Stomach (tissue), 9 donors: ENCODE results near the gene ELMO3. TPM values are rescaled to one million over a fixed set of nuclear protein-coding genes. Genes with fewer than 3 reads are reported as not detected.

ENCODE experiments used
- DNase-seq, 2 donors: peaks; one replicate each; pipeline versions ENCODE4 v3.0.0 to v3.0.0-alpha.2; 2013 to 2019
- H3K27ac ChIP-seq, 5 donors: fragments of 200-600 bp in 4 of 5; sonication (generic) in 4 of 5; one replicate each; pipeline ENCODE4 v1.5.1; 2013 to 2019; ENCODE audit warnings: mild to moderate bottlenecking in 1 of 5, moderate library complexity in 1 of 5
- H3K27me3 ChIP-seq, 3 donors: fragments of 200-600 bp; sonication (generic); one replicate each; pipeline ENCODE4 v1.5.1; 2017 to 2019; ENCODE audit warnings: mixed run types in 1 of 3
- H3K36me3 ChIP-seq, 4 donors: fragments of 200-600 bp; sonication (generic); 1 replicate in 3 of 4; 2 replicates in 1 of 4; pipeline ENCODE4 v1.5.1; 2016 to 2019
- H3K4me1 ChIP-seq, 4 donors: fragments of 200-600 bp; sonication (generic); one replicate each; pipeline ENCODE4 v1.5.1; 2016 to 2019
- H3K4me3 ChIP-seq, 4 donors: fragments of 200-600 bp; sonication (generic) in 3 of 4; one replicate each; pipeline ENCODE4 v1.5.1; 2016 to 2019; ENCODE audit warnings: mild to moderate bottlenecking in 1 of 4
- H3K9me3 ChIP-seq, 4 donors: fragments of 200-600 bp; sonication (generic); one replicate each; pipeline ENCODE4 v1.5.1; 2016 to 2019
- EP300 ChIP-seq: sonication (generic); formaldehyde crosslinking; IDR thresholded peaks from one replicate; pipeline ENCODE4 v1.6.1; 2017; ENCODE audit warnings: antibody characterized with exemption
- POLR2A ChIP-seq, 4 donors: fragments of 450-650 bp; IDR thresholded peaks; one replicate each; pipeline ENCODE4 v1.6.1; 2016; ENCODE audit warnings: antibody characterized with exemption in 4 of 4, control low read depth in 2 of 4, mild to moderate bottlenecking in 1 of 4, moderate library complexity in 1 of 4
- POLR2AphosphoS5 ChIP-seq, 3 donors: sonication (generic); formaldehyde crosslinking; IDR thresholded peaks; one replicate each; pipeline ENCODE4 v1.6.1; 2016; ENCODE audit warnings: antibody characterized with exemption in 3 of 3
- WGBS, 5 donors: extraction: QIAGEN DNeasy Blood & Tissue Kit in 3 of 5; methylation state at CpG; one replicate each; pipeline versions ENCODE4 v1.1.5 to v1.1.7; 2013 to 2018; 5-methylcytosine and 5-hydroxymethylcytosine counted together
- intact Hi-C: fragments of 100-400 bp; cut with DNase I; formaldehyde crosslinking; loops from one replicate; pipeline ENCODE4 v1.15.1; 2023; ENCODE audit warnings: low total_unique reads
- polyA plus RNA-seq, 3 donors: library from polyadenylated mRNA; stranded (reverse); fragments of 200-250 nt; gene quantifications; one replicate each; pipeline ENCODE4 v1.2.3, GENCODE V29; 2013
- total RNA-seq, 5 donors: library from RNA; depleted of rRNA; stranded (reverse); fragments of >200 nt; gene quantifications; one replicate each; pipeline versions ENCODE4 v1.1.0 to v1.2.3, GENCODE V29; 2014 to 2016
- TF ChIP-seq, protein P1 (sequence below), 7 experiments: fragments of 450-650 bp in 4 of 7; fragments of 200-600 bp in 3 of 7; sonication (generic) in 3 of 7; IDR thresholded peaks; one replicate each; pipeline ENCODE4 v1.5.1; 2016 to 2019; ENCODE audit warnings: antibody characterized with exemption in 7 of 7, control low read depth in 2 of 7, mild to moderate bottlenecking in 1 of 7
- donor health status: healthy with polysubstance abuse.
- donor health status: Bipolar disorder and iron deficiency.
- donor health status: healthy.

The ELMO3 gene
- total and polyA plus RNA-seq, 8 donors: 11.6 to 133 (median 40.8) TPM

DNA sequence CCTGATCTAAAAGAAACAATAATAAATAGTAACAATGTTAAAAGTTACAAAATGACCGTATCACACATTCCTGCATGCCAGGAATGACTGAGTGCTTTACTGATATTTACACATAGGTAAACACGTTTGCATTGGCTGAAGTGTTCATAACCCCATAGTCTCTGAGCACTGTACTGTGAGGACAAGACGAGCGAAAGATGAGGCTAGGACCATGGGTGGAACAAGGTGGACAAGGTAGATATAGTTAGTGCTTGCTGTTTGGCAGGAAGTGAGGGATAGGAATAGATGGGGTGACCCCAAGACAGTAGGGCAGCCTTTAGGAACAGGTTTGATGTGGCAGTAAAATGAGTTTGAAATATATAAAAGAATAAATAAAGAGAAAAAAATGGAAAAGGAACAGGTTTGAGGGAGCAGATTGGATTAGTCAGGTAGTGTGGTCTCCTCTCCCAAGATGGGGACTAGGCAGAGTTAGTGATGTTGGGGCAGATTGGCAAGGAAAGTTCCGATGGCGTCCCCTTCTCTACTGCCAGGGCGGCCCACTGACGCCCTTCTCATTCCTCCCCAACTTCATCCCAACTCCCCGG is 7.4 kb upstream of the ELMO3 start:
- TF ChIP-seq, protein P1, sequence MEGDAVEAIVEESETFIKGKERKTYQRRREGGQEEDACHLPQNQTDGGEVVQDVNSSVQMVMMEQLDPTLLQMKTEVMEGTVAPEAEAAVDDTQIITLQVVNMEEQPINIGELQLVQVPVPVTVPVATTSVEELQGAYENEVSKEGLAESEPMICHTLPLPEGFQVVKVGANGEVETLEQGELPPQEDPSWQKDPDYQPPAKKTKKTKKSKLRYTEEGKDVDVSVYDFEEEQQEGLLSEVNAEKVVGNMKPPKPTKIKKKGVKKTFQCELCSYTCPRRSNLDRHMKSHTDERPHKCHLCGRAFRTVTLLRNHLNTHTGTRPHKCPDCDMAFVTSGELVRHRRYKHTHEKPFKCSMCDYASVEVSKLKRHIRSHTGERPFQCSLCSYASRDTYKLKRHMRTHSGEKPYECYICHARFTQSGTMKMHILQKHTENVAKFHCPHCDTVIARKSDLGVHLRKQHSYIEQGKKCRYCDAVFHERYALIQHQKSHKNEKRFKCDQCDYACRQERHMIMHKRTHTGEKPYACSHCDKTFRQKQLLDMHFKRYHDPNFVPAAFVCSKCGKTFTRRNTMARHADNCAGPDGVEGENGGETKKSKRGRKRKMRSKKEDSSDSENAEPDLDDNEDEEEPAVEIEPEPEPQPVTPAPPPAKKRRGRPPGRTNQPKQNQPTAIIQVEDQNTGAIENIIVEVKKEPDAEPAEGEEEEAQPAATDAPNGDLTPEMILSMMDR (IDR thresholded peaks at IDR 0.05): no peak
- TF ChIP-seq EP300 (no peak), POLR2AphosphoS5 (IDR thresholded peaks at IDR 0.05) (no peak), POLR2A (IDR thresholded peaks at IDR 0.05) (no peak)
- Histone ChIP-seq H3K27me3 (no peaks in the 10 kb centered on the region), H3K36me3 (peaks cover 26 to 35% (median 31%) of the 10 kb centered on the region in 4 donors), H3K9me3 (no peaks in the 10 kb centered on the region), H3K4me1 (peaks cover 24 to 50% (median 32%) of the 10 kb centered on the region in 4 donors), H3K27ac (peak overlapping the region in 2 of 5 donors; percentile 81 to 90), H3K4me3 (peak overlapping the region; percentile 91 to 100 (median 94))
- intact Hi-C loops: no loop called here
- WGBS, 5 donors: 10 to 19% (median 12%) methylated on average over 9 of the region's 9 CpGs
- DNase-seq: no peak

DNA sequence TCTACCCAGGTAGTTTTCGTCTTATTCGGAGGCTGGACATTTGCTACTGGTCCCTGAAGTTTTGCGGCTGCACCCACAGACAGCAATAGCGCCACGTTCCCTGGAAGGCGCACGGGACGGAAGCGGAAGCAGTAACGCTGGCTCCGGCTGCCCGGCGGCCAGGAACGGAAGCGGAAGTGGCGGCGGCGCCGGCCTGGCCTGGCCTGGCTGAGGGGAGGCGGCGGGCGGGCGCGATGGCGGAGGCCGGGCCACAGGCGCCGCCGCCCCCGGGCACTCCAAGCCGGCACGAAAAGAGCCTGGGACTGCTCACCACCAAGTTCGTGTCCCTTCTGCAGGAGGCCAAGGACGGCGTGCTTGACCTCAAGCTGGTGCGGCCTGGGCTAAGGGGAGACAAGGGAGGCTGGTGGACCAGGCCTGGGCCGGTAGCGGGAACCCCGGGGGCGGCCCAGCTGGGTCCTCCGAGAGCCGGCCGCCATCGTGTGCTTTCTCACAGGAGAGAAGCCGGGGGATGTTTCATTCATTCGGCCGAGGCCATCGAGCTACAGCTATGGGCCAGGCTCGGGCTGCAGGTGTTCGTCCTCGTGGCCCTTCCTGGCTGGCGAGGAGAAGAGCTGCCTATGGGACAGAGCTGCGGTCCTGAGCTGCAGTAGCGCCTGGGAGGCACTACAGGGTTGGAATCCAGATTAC is 6.8 kb upstream of the ELMO3 start, which contains the start of gene E2F4:
TSS of gene E2F4 (plus strand) at position 161 of the 687 bp plus-strand sequence. CDS start at position 234, 73 bp downstream.
- WGBS, 5 donors: 0% methylated on average over 4 to 54 of the region's 54 CpGs
- H3K4me1 ChIP-seq: peaks cover 24 to 51% (median 32%) of the 10 kb centered on the region in 4 donors
- no peaks in the 10 kb centered on the region for H3K9me3 ChIP-seq
- peak within 1 kb of the TSS; percentile 91 to 100 (median 94) for H3K4me3 ChIP-seq
- TF ChIP-seq POLR2AphosphoS5 (IDR thresholded peaks at IDR 0.05) (peak; percentile 85 to 99 (median 88)), POLR2A (IDR thresholded peaks at IDR 0.05) (no peak), EP300 (no peak)
- TF ChIP-seq, protein P1 (IDR thresholded peaks at IDR 0.05): peak in 2 of 7 experiments; percentile 9 to 23
- H3K36me3 ChIP-seq: peaks cover 32 to 41% (median 38%) of the 10 kb centered on the region in 4 donors
- DNase-seq: peak; percentile 93 to 97
- intact Hi-C loops: no loop called here
- peak within 1 kb of the TSS; percentile 80 to 90 (median 84) for H3K27ac ChIP-seq
- no peaks in the 10 kb centered on the region for H3K27me3 ChIP-seq

DNA sequence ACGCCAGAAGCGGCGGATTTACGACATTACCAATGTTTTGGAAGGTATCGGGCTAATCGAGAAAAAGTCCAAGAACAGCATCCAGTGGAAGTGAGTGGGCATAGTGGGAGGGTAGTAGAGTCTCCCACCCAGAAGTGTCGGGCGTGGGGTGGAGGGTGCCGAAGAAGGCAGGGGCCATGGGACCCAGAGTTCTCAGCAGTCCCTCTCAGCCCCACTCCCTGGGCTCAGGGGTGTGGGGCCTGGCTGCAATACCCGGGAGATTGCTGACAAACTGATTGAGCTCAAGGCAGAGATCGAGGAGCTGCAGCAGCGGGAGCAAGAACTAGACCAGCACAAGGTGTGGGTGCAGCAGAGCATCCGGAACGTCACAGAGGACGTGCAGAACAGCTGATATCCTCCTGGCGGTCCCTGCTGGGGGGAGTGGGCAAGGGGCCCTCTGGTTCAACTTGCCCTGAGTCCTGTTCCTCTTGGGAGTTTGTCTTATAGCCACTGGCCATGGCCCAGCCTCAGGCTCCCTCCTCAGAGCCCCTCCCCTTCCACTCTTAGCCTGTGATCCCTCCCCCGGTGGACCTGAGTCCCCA is 6.1 kb upstream of the ELMO3 start:
- DNase-seq: peak in 1 of 2 donors; percentile 21
- peak overlapping the region in 4 of 5 donors; percentile 80 to 90 (median 84) for H3K27ac ChIP-seq
- intact Hi-C loops: no loop called here
- TF ChIP-seq, protein P1 (IDR thresholded peaks at IDR 0.05): no peak
- TF ChIP-seq POLR2A (IDR thresholded peaks at IDR 0.05) (no peak), EP300 (no peak), POLR2AphosphoS5 (IDR thresholded peaks at IDR 0.05) (no peak)
- H3K27me3 ChIP-seq: no peaks in the 10 kb centered on the region
- peak overlapping the region; percentile 91 to 100 (median 94) for H3K4me3 ChIP-seq
- H3K9me3 ChIP-seq: no peaks in the 10 kb centered on the region
- 11 to 23% (median 17%) methylated on average over 17 of the region's 17 CpGs for WGBS, 5 donors
- H3K4me1 ChIP-seq: peaks cover 26 to 58% (median 36%) of the 10 kb centered on the region in 4 donors
- H3K36me3 ChIP-seq: peaks cover 39 to 48% (median 45%) of the 10 kb centered on the region in 4 donors

DNA sequence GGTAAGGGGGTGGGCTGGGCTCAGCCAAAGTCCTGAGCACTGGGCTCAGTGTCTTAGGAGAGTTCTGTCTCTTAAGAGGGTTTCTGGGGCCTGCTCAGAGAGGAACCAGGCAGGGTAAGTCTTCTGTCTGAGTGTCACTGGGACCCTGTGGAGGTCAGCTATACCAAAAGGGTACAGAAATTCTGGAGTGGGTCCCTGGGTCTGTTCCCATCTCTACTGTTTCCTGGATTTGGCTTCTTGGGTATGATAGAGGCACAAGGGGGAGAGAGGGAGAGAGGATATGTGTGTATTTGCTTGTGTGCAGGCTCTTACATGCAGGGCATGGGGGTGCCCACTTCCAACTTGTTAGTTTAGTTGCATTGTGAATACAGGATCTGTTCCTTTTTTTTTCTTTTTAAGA is 5.4 kb upstream of the ELMO3 start:
- Histone ChIP-seq H3K4me3 (peak overlapping the region in 3 of 4 donors; percentile 93 to 100 (median 95)), H3K27ac (peak overlapping the region in 2 of 5 donors; percentile 81 to 90), H3K27me3 (no peaks in the 10 kb centered on the region), H3K36me3 (peaks cover 43 to 55% (median 51%) of the 10 kb centered on the region in 4 donors), H3K4me1 (peaks cover 32 to 65% (median 42%) of the 10 kb centered on the region in 4 donors), H3K9me3 (no peaks in the 10 kb centered on the region)
- no peak for DNase-seq
- intact Hi-C loops: no loop called here
- no peak for TF ChIP-seq EP300
- no peak for TF ChIP-seq POLR2A (IDR thresholded peaks at IDR 0.05)
- TF ChIP-seq, protein P1 (IDR thresholded peaks at IDR 0.05): no peak
- TF ChIP-seq POLR2AphosphoS5 (IDR thresholded peaks at IDR 0.05): no peak
